Measurements from ENCODE around the gene ZFP30.

GRCh38 chr19:37594304-37594981 lies 60.8 kb downstream of the ZFP30 start, which contains the start of the genes ZNF540 and ZNF571:
- TF ChIP-seq, protein P1, sequence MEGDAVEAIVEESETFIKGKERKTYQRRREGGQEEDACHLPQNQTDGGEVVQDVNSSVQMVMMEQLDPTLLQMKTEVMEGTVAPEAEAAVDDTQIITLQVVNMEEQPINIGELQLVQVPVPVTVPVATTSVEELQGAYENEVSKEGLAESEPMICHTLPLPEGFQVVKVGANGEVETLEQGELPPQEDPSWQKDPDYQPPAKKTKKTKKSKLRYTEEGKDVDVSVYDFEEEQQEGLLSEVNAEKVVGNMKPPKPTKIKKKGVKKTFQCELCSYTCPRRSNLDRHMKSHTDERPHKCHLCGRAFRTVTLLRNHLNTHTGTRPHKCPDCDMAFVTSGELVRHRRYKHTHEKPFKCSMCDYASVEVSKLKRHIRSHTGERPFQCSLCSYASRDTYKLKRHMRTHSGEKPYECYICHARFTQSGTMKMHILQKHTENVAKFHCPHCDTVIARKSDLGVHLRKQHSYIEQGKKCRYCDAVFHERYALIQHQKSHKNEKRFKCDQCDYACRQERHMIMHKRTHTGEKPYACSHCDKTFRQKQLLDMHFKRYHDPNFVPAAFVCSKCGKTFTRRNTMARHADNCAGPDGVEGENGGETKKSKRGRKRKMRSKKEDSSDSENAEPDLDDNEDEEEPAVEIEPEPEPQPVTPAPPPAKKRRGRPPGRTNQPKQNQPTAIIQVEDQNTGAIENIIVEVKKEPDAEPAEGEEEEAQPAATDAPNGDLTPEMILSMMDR (IDR thresholded peaks at IDR 0.05) = no peak
- no peak for TF ChIP-seq EZH2 (IDR thresholded peaks at IDR 0.05; ENCODE audit: borderline replicate concordance, insufficient read depth, low read depth, low read length, poor library complexity, severe bottlenecking)

All from B cell (primary cell).